GM19025 (cell line): Measurements from ENCODE around the gene MFAP4.

ENCODE experiments used
- ATAC-seq: cut with Tn5 transposase; IDR thresholded peaks from one replicate; pipeline ENCODE4 v1.9.1; 2021; ENCODE audit warnings: mild to moderate bottlenecking, low read depth, moderate library complexity; ENCODE audit not compliant: unreplicated experiment

Gene MFAP4, protein sequence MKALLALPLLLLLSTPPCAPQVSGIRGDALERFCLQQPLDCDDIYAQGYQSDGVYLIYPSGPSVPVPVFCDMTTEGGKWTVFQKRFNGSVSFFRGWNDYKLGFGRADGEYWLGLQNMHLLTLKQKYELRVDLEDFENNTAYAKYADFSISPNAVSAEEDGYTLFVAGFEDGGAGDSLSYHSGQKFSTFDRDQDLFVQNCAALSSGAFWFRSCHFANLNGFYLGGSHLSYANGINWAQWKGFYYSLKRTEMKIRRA

GRCh38 chr17:19386974-19387920, at the start of gene MFAP4:
MFAP4 (minus strand) TSS chr17:19387190; CDS start chr17:19387155, 35 bp downstream.
- no peak for ATAC-seq

DNA sequence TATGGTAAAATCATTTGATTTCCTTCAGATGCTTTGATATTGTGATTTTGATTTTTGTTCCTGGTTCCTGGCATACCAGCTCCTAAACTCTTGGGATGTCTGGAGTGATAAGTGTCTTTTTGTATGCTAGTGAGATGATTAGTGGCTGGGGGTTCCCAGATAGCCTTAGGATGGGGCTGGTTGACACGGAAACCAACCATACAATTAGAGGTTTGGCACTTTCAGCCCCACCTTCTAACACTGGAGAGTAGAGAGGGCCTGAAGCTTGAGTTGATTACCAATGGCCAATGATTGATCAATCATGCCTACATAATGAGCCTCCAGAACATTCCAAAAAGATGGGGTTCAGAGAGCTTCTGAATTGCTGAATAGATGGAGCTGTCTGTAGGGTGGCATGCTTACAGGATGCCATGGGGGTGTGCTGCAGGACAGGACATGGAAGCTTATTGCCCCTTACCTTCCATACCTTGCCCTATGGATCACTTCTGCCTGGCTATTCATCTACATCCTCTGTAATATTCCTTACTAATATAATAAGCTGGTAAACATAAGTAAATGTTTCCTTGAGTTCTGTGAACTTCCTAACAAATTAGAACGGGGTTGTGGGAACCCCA, 46.8 kb upstream of the MFAP4 start:
- no peak for ATAC-seq

- ATAC-seq, result no peak
These were observed 46.3 kb upstream of the MFAP4 start for GRCh38 chr17:19433255-19433654.

DNA sequence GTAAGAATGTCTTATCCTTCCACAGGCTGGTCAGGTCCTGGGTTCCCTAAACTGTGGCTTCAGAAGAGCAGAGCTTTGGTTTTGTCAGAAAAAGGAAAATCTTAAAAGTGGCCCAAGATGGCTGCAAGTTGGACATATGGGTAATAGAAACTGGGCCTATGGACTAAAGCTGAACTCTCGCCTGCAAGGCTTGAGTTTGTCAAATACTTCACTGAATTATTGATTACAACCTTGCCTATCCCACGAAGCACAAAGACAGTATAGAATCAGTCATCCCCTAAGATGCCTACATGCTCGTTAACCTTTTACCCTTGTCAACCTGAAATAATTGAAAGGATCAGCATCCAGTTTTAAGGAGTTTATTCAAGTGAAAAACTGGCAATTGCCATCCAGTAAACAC, 44.7 kb upstream of the MFAP4 start:
- no peak for ATAC-seq

DNA sequence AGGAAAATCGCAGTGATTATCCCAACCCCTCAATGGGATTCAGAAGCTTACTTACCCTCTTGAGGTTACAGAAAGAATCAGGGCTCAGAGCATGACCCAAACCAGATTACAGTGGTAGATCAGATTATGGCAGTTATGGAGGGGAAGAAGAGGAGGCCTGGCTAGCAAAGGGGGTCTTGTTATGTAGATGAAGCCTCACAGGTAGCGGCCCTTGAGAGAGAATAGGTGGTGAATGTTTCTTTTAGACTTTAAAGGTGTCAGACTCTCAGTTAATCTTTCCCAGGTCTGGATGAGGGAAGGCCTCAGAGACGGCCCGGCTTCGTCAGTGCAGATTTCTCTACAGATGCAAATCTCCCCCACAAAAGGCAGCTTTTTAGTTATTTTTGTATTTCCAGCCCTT, 39.6 kb upstream of the MFAP4 start:
- ATAC-seq, result no peak

- no peak for ATAC-seq
These were observed 38.2 kb upstream of the MFAP4 start for GRCh38 chr17:19424934-19425868.

GRCh38 chr17:19421926-19422325, 34.9 kb upstream of the MFAP4 start:
- no peak for ATAC-seq

DNA sequence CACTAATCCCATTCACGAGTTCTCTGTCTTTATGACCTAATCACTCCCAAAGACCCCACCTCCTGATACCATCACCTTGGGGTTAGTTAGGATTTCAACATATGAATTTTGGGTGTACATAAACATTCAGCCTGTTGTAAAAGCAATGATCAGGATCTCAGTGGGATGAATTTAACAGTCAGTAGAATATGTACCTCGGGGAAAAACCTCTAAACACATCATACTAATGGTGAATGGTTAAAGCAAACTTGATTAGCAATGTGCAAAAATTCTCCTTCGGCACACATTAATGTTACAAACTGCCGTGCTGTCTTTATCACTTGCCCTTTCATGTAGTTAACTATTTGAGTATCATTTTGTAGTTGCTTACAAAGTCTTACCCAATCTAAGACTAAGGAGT, 34.2 kb upstream of the MFAP4 start:
- ATAC-seq, result no peak

- no peak for ATAC-seq
These were observed 31.4 kb upstream of the MFAP4 start for GRCh38 chr17:19418251-19418992.

- ATAC-seq, result no peak
These were observed 30.6 kb upstream of the MFAP4 start for GRCh38 chr17:19417611-19418010.

DNA sequence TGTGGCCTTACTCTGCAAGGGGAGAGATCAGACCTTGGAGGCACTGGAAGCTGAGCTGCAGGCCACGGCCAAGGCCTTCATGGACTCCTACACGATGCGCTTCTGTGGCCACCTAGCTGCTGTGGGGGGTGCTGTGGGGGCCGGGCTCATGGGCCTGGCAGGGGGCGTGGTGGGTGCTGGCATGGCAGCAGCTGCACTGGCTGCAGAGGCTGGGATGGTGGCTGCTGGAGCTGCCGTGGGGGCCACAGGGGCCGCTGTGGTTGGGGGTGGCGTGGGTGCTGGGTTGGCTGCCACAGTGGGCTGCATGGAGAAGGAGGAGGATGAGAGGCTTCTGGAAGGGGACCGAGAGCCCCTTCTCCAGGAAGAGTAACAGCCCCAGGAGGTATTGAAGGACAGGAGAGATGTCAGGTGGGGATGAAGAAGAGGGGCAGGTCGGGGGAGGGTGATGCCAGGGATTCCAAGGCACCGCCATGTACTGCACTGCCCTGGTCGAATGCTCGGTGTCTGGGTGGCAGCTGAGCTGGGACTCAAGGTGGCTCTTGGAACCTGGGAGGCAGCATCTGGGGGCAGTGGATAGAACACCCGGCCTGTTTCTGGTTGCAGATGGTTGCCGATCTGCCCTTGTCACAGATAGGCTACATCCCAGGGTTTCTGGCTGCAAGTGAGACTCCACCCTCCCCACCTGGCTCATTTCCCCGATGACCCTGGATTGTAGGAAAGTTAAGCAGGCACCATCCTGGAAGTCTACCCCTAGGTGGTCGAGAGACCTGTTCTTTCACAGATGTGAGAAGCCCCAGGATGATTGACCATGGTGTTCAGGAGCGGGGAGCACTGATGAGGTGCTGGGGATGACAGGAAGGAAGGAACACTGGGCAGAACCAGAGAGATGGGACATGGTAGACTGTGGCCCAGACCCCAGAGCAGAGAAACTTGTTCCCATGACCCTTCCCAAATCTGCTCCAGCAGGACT, 29.1 kb upstream of the MFAP4 start:
- ATAC-seq, result no peak

DNA sequence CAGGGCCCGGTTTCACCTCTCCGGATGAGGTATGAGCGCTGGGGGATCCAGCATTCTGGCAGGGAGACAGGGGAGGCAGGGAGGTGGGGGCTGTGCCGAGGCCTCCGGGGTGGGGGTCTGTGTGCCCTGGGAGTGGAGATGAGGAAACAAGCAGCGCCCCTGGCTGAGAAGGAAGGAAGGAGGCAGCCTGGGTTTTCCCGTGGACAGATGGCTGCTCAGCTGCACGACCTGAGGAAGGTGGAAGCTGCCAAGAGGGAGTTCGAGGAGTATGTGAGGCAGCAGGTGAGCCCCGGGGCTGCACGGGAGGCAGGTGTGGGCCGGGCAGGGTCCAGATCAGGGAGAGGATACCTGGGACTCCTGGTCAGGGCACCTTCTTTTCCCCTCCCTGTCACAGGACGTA, 28.3 kb upstream of the MFAP4 start:
- no peak for ATAC-seq

DNA sequence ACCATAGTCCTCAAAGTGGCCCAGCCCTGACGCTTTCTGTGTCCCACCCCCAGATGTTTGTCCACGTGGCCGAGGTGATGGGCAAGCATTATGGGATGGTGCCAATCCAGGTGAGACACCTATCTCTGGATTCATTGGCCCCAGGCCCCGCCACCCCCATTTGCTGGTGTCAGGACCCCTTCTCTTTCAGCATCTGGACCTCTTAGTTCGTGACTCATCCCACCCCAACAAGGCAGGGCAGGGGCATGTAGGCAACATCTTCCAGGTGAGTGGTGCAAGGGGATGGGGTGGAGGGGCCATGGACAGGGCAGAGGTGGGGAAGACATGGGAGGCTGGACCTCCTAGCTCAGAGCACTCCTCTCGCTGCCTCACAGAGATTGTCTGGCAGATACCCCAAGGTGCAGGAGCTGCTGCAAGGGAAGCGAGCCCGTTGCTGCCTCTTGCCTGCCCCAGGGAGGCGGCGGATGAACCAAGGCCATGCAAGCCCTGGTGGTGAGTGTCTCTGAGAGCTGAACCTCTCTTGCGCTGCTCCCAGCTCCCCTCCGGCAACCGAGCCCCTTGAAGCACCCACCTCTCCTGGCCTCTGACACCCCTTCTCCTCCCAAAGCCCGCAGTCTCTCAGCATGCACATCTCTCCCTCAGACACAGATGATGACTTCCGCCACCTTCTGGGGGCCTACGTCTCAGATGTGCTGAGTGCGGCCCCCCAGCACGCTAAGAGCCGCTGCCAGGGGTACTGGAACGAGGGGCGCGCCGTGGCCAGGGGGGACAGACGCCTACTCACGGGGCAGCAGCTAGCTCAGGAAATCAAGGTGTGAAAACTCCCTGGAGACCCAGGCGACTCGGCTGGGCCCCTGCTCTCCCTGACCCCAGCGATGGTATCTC, 27.6 kb upstream of the MFAP4 start:
- ATAC-seq, result no peak

DNA sequence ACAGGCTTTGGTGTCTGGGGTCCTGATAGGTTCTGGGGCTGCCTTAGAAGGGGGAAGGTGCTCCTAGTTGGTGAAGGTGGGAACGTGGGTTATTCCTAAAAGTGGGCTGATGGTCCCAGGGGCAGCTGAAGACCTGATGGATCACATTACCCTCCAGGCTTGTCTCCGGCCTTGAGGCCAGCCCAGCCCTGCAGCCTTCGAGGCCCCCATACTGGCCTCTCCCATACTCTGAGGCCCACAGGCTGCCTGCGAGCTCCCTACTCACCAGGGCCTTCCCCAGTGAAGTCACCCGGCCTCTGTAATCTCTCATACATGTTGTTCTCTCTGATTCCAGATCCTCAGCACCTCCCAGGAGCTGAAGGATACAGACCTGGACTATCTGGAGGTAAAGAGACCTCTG, 26.8 kb upstream of the MFAP4 start:
- no peak for ATAC-seq

DNA sequence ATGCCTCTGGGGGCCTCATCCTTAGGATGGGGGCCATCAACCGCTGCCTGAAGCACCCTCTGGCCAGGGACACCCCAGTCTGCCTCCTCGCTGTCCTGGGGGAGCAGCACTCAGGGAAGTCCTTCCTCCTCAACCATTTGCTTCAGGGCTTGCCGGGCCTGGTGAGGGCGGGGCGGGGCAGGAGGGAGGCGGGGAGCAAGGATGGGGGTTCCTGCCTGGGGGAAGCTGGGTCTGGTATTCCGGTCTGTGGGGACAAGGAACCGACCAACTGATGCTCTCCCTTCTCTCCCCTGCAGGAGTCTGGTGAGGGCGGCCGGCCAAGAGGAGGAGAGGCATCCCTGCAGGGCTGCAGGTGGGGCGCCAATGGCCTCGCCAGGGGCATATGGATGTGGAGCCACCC, 26.0 kb upstream of the MFAP4 start:
- ATAC-seq, result no peak

GRCh38 chr17:19412510-19412909, 25.5 kb upstream of the MFAP4 start:
- no peak for ATAC-seq

- no peak for ATAC-seq
These were observed 24.6 kb upstream of the MFAP4 start for GRCh38 chr17:19411631-19412030.
